H1 (cell line): ENCODE data around the gene CFAP74. TPM values are rescaled to one million over a fixed set of nuclear protein-coding genes. Genes with fewer than 3 reads are reported as not detected.

Source experiments
- CTCF ChIA-PET: fragments of 300-600 bp; sonication (Branson Sonifier 250); formaldehyde crosslinking; loops from one replicate; lab custom pipeline; 2021; ENCODE audit not compliant: partially characterized antibody; lab: Charles Lee
- POLR2A ChIA-PET: fragments of 300-600 bp; sonication (Branson Sonifier 250); formaldehyde crosslinking; loops from one replicate; lab custom pipeline; 2021; ENCODE audit warnings: inconsistent platforms; ENCODE audit not compliant: partially characterized antibody; lab: Charles Lee
- DNase-seq, 2 experiments: peaks; one replicate each; pipeline versions ENCODE4 v3.0.0 to v3.0.0-alpha.2; 2010 to 2022; ENCODE audit warnings: low spot score in 2 of 2, low read depth in 1 of 2, mixed read lengths in 1 of 2
- FAIRE-seq: peaks from 2 replicates; lab custom pipeline; 2011; peaks lifted over from hg19 to GRCh38; lab: Jason Lieb, UNC
- H2AFZ ChIP-seq: 2 replicates; pipeline ENCODE4 v1.8.1; 2012; ENCODE audit warnings: low read length, inconsistent platforms
- H2AK5ac ChIP-seq: 2 replicates; pipeline ENCODE4 v1.6.1; 2013; ENCODE audit warnings: low read depth, low read length
- H2BK120ac ChIP-seq: replicated peaks from 2 replicates; pipeline ENCODE3; 2013; ENCODE audit warnings: low read depth, low read length, inconsistent platforms
- H2BK12ac ChIP-seq: 2 replicates; pipeline ENCODE4 v1.6.1; 2013; ENCODE audit warnings: low read depth, low read length
- H2BK15ac ChIP-seq: 2 replicates; pipeline ENCODE4 v1.6.1; 2013; ENCODE audit warnings: low read length
- H2BK20ac ChIP-seq: 2 replicates; pipeline ENCODE4 v1.6.1; 2013; ENCODE audit warnings: low read length
- H2BK5ac ChIP-seq: 2 replicates; pipeline ENCODE4 v1.6.1; 2013; ENCODE audit warnings: low read depth, low read length
- H3K14ac ChIP-seq: 2 replicates; pipeline ENCODE4 v1.6.1; 2013; ENCODE audit warnings: inconsistent platforms; ENCODE audit not compliant: insufficient read length
- H3K18ac ChIP-seq: 2 replicates; pipeline ENCODE4 v1.6.1; 2013; ENCODE audit warnings: low read length; ENCODE audit errors: extremely low read depth
- H3K23ac ChIP-seq: 2 replicates; pipeline ENCODE4 v1.6.1; 2013; ENCODE audit warnings: inconsistent platforms; ENCODE audit not compliant: insufficient read length
- H3K23me2 ChIP-seq: 2 replicates; pipeline ENCODE4 v1.6.1; 2013; ENCODE audit warnings: low read depth, low read length
- H3K27ac ChIP-seq: 2 replicates; pipeline ENCODE4 v1.6.1; 2011; ENCODE audit warnings: low read depth, low read length, inconsistent platforms
- H3K27me3 ChIP-seq, 4 experiments: replicated peaks in 1 of 4; 1 replicate in 1 of 4; 2 replicates in 3 of 4; pipeline versions ENCODE4 v1.6.1 to v1.8.1; 2011 to 2013; ENCODE audit warnings: low read length in 3 of 4, mild to moderate bottlenecking in 3 of 4, inconsistent platforms in 2 of 4, mixed read lengths in 2 of 4, moderate library complexity in 1 of 4; ENCODE audit not compliant: control insufficient read depth in 3 of 4, insufficient read depth in 3 of 4; ENCODE audit errors: extremely low read depth in 1 of 4
- H3K36me3 ChIP-seq, 4 experiments: 2 replicates each; pipeline versions ENCODE4 v1.6.1 to v1.8.1; 2011 to 2013; ENCODE audit warnings: mild to moderate bottlenecking in 4 of 4, low read length in 3 of 4, moderate library complexity in 2 of 4, control low read depth in 1 of 4, inconsistent platforms in 1 of 4; ENCODE audit not compliant: insufficient read depth in 4 of 4, control insufficient read depth in 2 of 4
- H3K4ac ChIP-seq: replicated peaks from 2 replicates; pipeline ENCODE3; 2013; ENCODE audit warnings: low read length, low read depth, mixed read lengths, inconsistent platforms; ENCODE audit not compliant: insufficient read length
- H3K4me1 ChIP-seq, 4 experiments: replicated peaks in 1 of 4; 1 replicate in 1 of 4; 2 replicates in 3 of 4; pipeline versions ENCODE4 v1.6.1 to v1.8.1; 2011 to 2013; ENCODE audit warnings: low read length in 3 of 4, inconsistent platforms in 2 of 4, mixed read lengths in 1 of 4; ENCODE audit not compliant: insufficient read depth in 4 of 4, control insufficient read depth in 3 of 4
- H3K4me2 ChIP-seq, 2 experiments: 2 replicates each; pipeline versions ENCODE4 v1.6.1 to v1.8.1; 2011 to 2013; ENCODE audit warnings: low read depth in 2 of 2, low read length in 2 of 2, control low read depth in 1 of 2, inconsistent platforms in 1 of 2, mild to moderate bottlenecking in 1 of 2; ENCODE audit not compliant: insufficient read depth in 1 of 2
- H3K4me3 ChIP-seq, 4 experiments: fragments of 200-600, 300-600 bp in 1 of 4; sonication (generic), shearing (Covaris generic), sonication (Bioruptor Twin) in 1 of 4; 2 replicates each; pipeline versions ENCODE4 v1.5.1 to v1.8.1; 2011 to 2016; ENCODE audit warnings: low read length in 4 of 4, low read depth in 3 of 4, control low read depth in 2 of 4, inconsistent platforms in 2 of 4, mild to moderate bottlenecking in 2 of 4, mixed read lengths in 1 of 4, moderate library complexity in 1 of 4; ENCODE audit not compliant: insufficient read depth in 2 of 4; ENCODE audit errors: extremely low read depth in 1 of 4
- H3K56ac ChIP-seq: replicated peaks from 2 replicates; pipeline ENCODE3; 2013; ENCODE audit warnings: low read depth, mild to moderate bottlenecking, mixed read lengths, low read length, inconsistent platforms; ENCODE audit not compliant: insufficient read length
- H3K79me1 ChIP-seq: 2 replicates; pipeline ENCODE4 v1.6.1; 2013; ENCODE audit warnings: low read depth, low read length, control low read depth
- H3K79me2 ChIP-seq, 2 experiments: 2 replicates each; pipeline versions ENCODE4 v1.6.1 to v1.8.1; 2012 to 2013; ENCODE audit warnings: low read length in 2 of 2, mild to moderate bottlenecking in 2 of 2, inconsistent platforms in 1 of 2; ENCODE audit not compliant: insufficient read depth in 2 of 2, control insufficient read depth in 1 of 2
- H3K9ac ChIP-seq, 4 experiments: replicated peaks in 1 of 4; 1 replicate in 1 of 4; 2 replicates in 3 of 4; pipeline versions ENCODE4 v1.6.1 to v1.8.1; 2011 to 2013; ENCODE audit warnings: low read depth in 3 of 4, low read length in 3 of 4, control low read depth in 2 of 4, mild to moderate bottlenecking in 2 of 4, moderate library complexity in 2 of 4, inconsistent platforms in 1 of 4; ENCODE audit errors: extremely low read depth in 1 of 4
- H3K9me3 ChIP-seq, 2 experiments: 2 replicates each; pipeline versions ENCODE4 v1.6.1 to v1.8.1; 2012 to 2013; ENCODE audit warnings: mild to moderate bottlenecking in 2 of 2, moderate library complexity in 2 of 2, control low read depth in 1 of 2, inconsistent platforms in 1 of 2, low read depth in 1 of 2, low read length in 1 of 2, mixed read lengths in 1 of 2; ENCODE audit not compliant: insufficient read depth in 2 of 2
- H4K20me1 ChIP-seq, 2 experiments: replicated peaks in 1 of 2; 2 replicates each; pipeline versions ENCODE3 to v1.8.1; 2011 to 2013; ENCODE audit warnings: inconsistent platforms in 2 of 2, low read length in 2 of 2, mild to moderate bottlenecking in 1 of 2; ENCODE audit not compliant: insufficient read depth in 2 of 2, control insufficient read depth in 1 of 2
- H4K5ac ChIP-seq: 2 replicates; pipeline ENCODE4 v1.6.1; 2013; ENCODE audit warnings: low read length, low read depth, mixed read lengths, inconsistent platforms; ENCODE audit not compliant: insufficient read length
- H4K8ac ChIP-seq: 2 replicates; pipeline ENCODE4 v1.8.0; 2013; ENCODE audit warnings: mild to moderate bottlenecking, moderate library complexity, low read length, inconsistent platforms; ENCODE audit not compliant: insufficient read depth; ENCODE audit errors: extremely low read depth
- H4K91ac ChIP-seq: replicated peaks from 2 replicates; pipeline ENCODE3; 2013; ENCODE audit warnings: low read length, mixed read lengths, inconsistent platforms; ENCODE audit not compliant: insufficient read length
- ATF2 ChIP-seq: IDR thresholded peaks from 2 replicates; pipeline ENCODE4 v1.6.1; 2012; ENCODE audit warnings: low read length, inconsistent platforms
- HDAC6 ChIP-seq: IDR thresholded peaks from one replicate; pipeline ENCODE4 v1.7.1; 2012; ENCODE audit warnings: low read depth, mild to moderate bottlenecking, inconsistent platforms, low read length, moderate library complexity
- MAFK ChIP-seq: IDR thresholded peaks from 2 replicates; pipeline ENCODE4 v1.6.1; 2012; ENCODE audit warnings: low read depth, mild to moderate bottlenecking, improper control_type of control experiment, low read length
- POLR2AphosphoS5 ChIP-seq: IDR thresholded peaks from 2 replicates; pipeline ENCODE4 v1.6.1; 2011; ENCODE audit warnings: low read depth, low read length
- WGBS, 2 experiments: shearing (Covaris generic) in 1 of 2; methylation state at CpG; one replicate each; pipeline versions ENCODE4 v1.1.6 to v1.1.7; 2013 to 2015; ENCODE audit warnings: low lambda C conversion rate in 2 of 2, mixed read lengths in 2 of 2, inconsistent platforms in 1 of 2, low coverage in 1 of 2, missing lambda C conversion rate in 1 of 2; ENCODE audit not compliant: insufficient replicate concordance in 2 of 2, insufficient coverage in 1 of 2, insufficient read length in 1 of 2; ENCODE audit errors: extremely low coverage in 1 of 2, missing lambda C conversion rate in 1 of 2; 5-methylcytosine and 5-hydroxymethylcytosine counted together
- polyA plus RNA-seq, 7 experiments: library from polyadenylated mRNA; depleted of rRNA in 3 of 7; stranded (reverse) in 5 of 7; unstranded in 2 of 7; fragments of >200 nt in 5 of 7; fragments of 200-250 nt in 2 of 7; gene quantifications; 1 replicate in 5 of 7; 2 replicates in 1 of 7; 4 replicates in 1 of 7; pipeline versions ENCODE4 v1.2.1 to v1.2.3, GENCODE V29; 2011 to 2013; ENCODE audit warnings: missing spikeins in 2 of 7, mixed read lengths in 2 of 7
- total RNA-seq: library from RNA; stranded (reverse); fragmentation: NEBNext Ultra II Directional; extraction: Animal tissue kit (Norgen Biotek cat#: 25700); gene quantifications from 2 replicates; pipeline ENCODE4 v1.2.1, GENCODE V29; 2021

Gene CFAP74
- total and polyA plus RNA-seq, 2 of the 8 experiments (the other 6 are each of a cell fraction or from before 2014, with no cell fraction given) = 0.09 to 0.20 TPM

DNA sequence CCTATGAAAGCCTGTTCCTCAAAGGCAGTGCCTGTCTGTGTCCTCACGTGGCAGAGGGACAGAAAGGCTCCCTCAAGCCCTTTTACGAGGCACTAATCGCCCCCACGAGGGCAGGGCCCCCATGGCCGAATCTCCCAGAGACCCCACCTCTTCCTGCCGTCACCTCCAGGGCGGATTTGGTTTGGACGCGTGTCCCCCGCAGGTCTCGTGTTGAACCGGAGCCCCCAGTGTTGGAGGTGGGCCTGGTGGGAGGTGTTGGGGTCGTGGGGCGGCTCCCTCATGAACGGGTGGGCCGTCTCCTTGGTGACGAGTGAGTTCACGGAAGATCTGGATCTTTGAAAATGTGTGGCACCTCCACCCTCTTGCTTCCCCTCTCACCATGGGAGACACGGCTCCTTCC lies 27.6 kb downstream of the CFAP74 start:
- Histone ChIP-seq H3K18ac (no peak overlapping the region), H2BK120ac (no peak overlapping the region), H3K9me3 (peaks cover 5 to 11% of the 10 kb centered on the region in 2 experiments; a peak in 2 of 4 replicates), H3K4ac (no peak overlapping the region), H2BK12ac (no peak overlapping the region), H2BK15ac (no peak overlapping the region), H3K36me3 (no peaks in the 10 kb centered on the region; a peak in 1 of 8 replicates), H3K14ac (no peak overlapping the region), H3K56ac (no peak overlapping the region), H2AK5ac (no peak overlapping the region), H4K8ac (no peak overlapping the region; the same call in 1 of the 2 replicates), H3K4me2 (no peak overlapping the region), H3K9ac (no peak overlapping the region), H4K5ac (no peak overlapping the region), H3K4me1 (no peaks in the 10 kb centered on the region), H3K27ac (no peak overlapping the region), H3K27me3 (no peaks in the 10 kb centered on the region), H2AFZ (no peak overlapping the region), H3K23ac (no peak overlapping the region), H4K91ac (no peak overlapping the region), H3K23me2 (no peaks in the 10 kb centered on the region), H3K79me1 (peaks cover 1% of the 10 kb centered on the region), H2BK20ac (no peak overlapping the region), H2BK5ac (no peak overlapping the region), H3K4me3 (no peak overlapping the region), H4K20me1 (peaks cover 0 to 3% of the 10 kb centered on the region in 2 experiments), H3K79me2 (no peaks in the 10 kb centered on the region)
- POLR2A ChIA-PET = no interaction called here
- 86% methylated on average over 19 of the region's 19 CpGs; no CpG with 5 or more reads in 1 of the 2 experiments for WGBS, 2 experiments
- TF ChIP-seq MAFK (no peak), POLR2AphosphoS5 (no peak), HDAC6 (no peak), ATF2 (no peak)
- FAIRE-seq (no peak), DNase-seq (no peak)
- CTCF ChIA-PET = interaction anchor here (0.7 to 2.2 kb wide), 5 partner anchors 16 to 75 kb away, joined by 3 to 6 read pairs (median 4); no protein-coding TSS in a partner anchor
